Mesendoderm (in vitro differentiated cells): ENCODE data around the gene PHLPP1.
A peak's percentile ranks its signal among the peaks of the same experiment; 100 is the strongest.

Source experiments
- DNase-seq: peaks from one replicate; pipeline ENCODE4 v3.0.0; 2013
- H2AK5ac ChIP-seq: 2 replicates; pipeline ENCODE4 v1.6.1; 2013; ENCODE audit warnings: low read length, inconsistent platforms
- H2BK120ac ChIP-seq: 2 replicates; pipeline ENCODE4 v1.6.1; 2013; ENCODE audit warnings: low read depth, mild to moderate bottlenecking, low read length, moderate library complexity, mixed read lengths
- H2BK15ac ChIP-seq: replicated peaks from 2 replicates; pipeline ENCODE4 v1.6.1; 2013; ENCODE audit warnings: low read depth, mild to moderate bottlenecking, moderate library complexity
- H2BK5ac ChIP-seq: 2 replicates; pipeline ENCODE4 v1.6.1; 2013; ENCODE audit warnings: low read length, inconsistent platforms
- H3K18ac ChIP-seq: 2 replicates; pipeline ENCODE4 v1.6.1; 2013; ENCODE audit warnings: mild to moderate bottlenecking, low read length, mixed read lengths
- H3K23ac ChIP-seq: one replicate; pipeline ENCODE4 v1.6.1; 2013; ENCODE audit warnings: low read length
- H3K27ac ChIP-seq: 2 replicates; pipeline ENCODE4 v1.5.1; 2013; ENCODE audit warnings: low read depth, mild to moderate bottlenecking, inconsistent platforms, low read length, moderate library complexity
- H3K27me3 ChIP-seq: 2 replicates; pipeline ENCODE4 v1.6.1; 2013; ENCODE audit warnings: low read length, control low read depth, mild to moderate bottlenecking, inconsistent platforms; ENCODE audit not compliant: insufficient read depth, poor library complexity
- H3K36me3 ChIP-seq: 2 replicates; pipeline ENCODE4 v1.6.1; 2013; ENCODE audit warnings: low read length, inconsistent platforms; ENCODE audit not compliant: control insufficient read depth, insufficient read depth
- H3K4ac ChIP-seq: one replicate; pipeline ENCODE4 v1.6.1; 2013; ENCODE audit warnings: low read depth, mild to moderate bottlenecking, low read length, moderate library complexity
- H3K4me1 ChIP-seq: 2 replicates; pipeline ENCODE4 v1.6.1; 2013; ENCODE audit warnings: low read depth, low read length, inconsistent platforms; ENCODE audit not compliant: control insufficient read depth
- H3K4me2 ChIP-seq: 2 replicates; pipeline ENCODE4 v1.6.1; 2013; ENCODE audit warnings: low read length
- H3K4me3 ChIP-seq: 2 replicates; pipeline ENCODE4 v1.5.1; 2013; ENCODE audit warnings: mild to moderate bottlenecking, low read length
- H3K56ac ChIP-seq: one replicate; pipeline ENCODE4 v1.6.1; 2013; ENCODE audit warnings: low read length
- H3K79me1 ChIP-seq: 2 replicates; pipeline ENCODE4 v1.6.1; 2013; ENCODE audit warnings: low read length, inconsistent platforms
- H3K79me2 ChIP-seq: 2 replicates; pipeline ENCODE4 v1.6.1; 2013; ENCODE audit warnings: mild to moderate bottlenecking, low read length; ENCODE audit not compliant: control insufficient read depth, insufficient read depth
- H3K9ac ChIP-seq: 2 replicates; pipeline ENCODE4 v1.6.1; 2013; ENCODE audit warnings: low read length, inconsistent platforms
- H4K5ac ChIP-seq: one replicate; pipeline ENCODE4 v1.6.1; 2013; ENCODE audit warnings: low read length
- H4K8ac ChIP-seq: one replicate; pipeline ENCODE4 v1.6.1; 2013; ENCODE audit warnings: low read depth, mild to moderate bottlenecking, control low read depth, low read length, moderate library complexity
- WGBS: extraction: QIAGEN DNeasy Blood & Tissue Kit; methylation state at CpG from one replicate; pipeline ENCODE4 v1.1.7; 2013; ENCODE audit warnings: low lambda C conversion rate, missing lambda C conversion rate; ENCODE audit not compliant: insufficient coverage; ENCODE audit errors: extremely low coverage; 5-methylcytosine and 5-hydroxymethylcytosine counted together

PHLPP1 gene

DNA sequence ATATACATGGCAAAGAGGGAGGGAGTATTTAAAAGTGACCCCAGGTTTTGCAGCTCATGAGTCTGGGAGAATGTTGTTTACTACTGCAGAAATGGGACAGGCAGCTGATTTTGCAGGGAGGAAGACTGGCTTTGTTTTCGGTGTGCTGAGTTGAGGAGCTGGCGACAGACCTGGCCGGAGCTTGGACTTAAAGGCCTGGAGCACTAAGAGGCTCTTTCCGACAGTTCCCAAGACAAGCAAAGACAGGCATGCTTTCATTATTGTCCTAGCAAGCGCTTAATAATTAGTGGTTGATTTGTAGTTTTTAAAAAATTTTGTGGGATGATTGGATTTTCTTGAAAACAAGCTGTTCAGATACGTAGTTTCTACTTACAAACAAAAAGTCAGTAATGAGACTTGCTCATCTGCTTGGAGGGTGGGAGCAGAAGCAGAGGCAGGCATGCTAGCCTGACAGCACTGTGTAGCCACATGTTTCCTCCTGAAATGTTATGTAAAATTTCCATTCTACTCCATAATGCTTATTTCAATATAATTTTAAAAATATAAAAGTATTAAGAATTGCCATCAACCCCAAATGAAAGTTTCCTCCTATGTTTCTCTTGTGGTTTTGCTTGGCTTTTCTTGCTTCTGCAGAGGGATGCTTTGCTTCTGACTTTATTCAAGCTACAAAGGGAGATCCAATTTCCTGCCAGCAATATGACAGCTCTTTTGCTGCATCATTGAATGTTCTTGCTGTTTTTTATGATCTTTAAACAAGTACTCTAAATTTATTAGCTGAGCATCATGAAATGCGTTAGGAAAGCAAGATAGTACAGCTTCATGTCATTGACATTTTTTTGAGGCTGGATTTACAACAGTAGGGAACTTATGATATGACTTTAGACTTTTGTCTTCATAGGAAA lies 75.8 kb downstream of the PHLPP1 start:
- H3K4me1 ChIP-seq = peaks cover 10% of the 10 kb centered on the region
- H3K27ac ChIP-seq = peak overlapping the region; percentile 37
- no peak overlapping the region for H3K9ac ChIP-seq
- H2BK5ac ChIP-seq = no peak overlapping the region
- H4K8ac ChIP-seq = no peak overlapping the region
- WGBS = 100% methylated on average over 2 of the region's 7 CpGs
- peaks cover 6% of the 10 kb centered on the region for H3K79me1 ChIP-seq
- H3K4ac ChIP-seq = no peak overlapping the region
- H4K5ac ChIP-seq = no peak overlapping the region
- H3K56ac ChIP-seq = no peak overlapping the region
- H2AK5ac ChIP-seq = no peak overlapping the region
- no peak overlapping the region for H2BK15ac ChIP-seq
- H3K4me2 ChIP-seq = no peak overlapping the region
- no peak overlapping the region for H3K23ac ChIP-seq
- H3K79me2 ChIP-seq = peaks cover 64% of the 10 kb centered on the region
- no peaks in the 10 kb centered on the region for H3K27me3 ChIP-seq
- H3K18ac ChIP-seq = no peak overlapping the region
- no peak for DNase-seq
- no peaks in the 10 kb centered on the region for H3K36me3 ChIP-seq
- no peak overlapping the region for H3K4me3 ChIP-seq
- H2BK120ac ChIP-seq = no peak overlapping the region

DNA sequence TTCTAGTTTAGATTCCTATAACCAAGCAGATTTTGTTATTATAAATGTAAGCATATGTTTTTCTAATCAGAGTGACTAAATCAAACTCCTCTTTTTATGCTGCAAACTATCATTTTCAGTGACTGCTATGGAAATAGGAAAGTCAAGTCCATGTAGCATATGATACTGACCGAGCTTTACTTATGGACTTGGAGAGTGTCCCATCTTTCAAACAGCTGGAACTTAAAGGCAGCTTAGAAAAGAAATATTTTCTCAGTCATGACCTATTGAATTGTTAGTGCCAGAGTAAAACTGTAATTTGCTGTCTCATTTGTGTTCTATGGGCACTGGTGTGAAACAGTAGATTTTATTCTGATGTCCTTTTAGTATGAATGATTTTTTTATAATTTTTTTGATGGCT lies 76.7 kb downstream of the PHLPP1 start:
- H3K56ac ChIP-seq = no peak overlapping the region
- no peak overlapping the region for H2AK5ac ChIP-seq
- no peak overlapping the region for H2BK15ac ChIP-seq
- no peak overlapping the region for H3K4me3 ChIP-seq
- no peak overlapping the region for H3K18ac ChIP-seq
- H3K27ac ChIP-seq = no peak overlapping the region
- no peak overlapping the region for H4K5ac ChIP-seq
- peak overlapping the region; percentile 28 for H4K8ac ChIP-seq
- H2BK5ac ChIP-seq = no peak overlapping the region
- H3K9ac ChIP-seq = no peak overlapping the region
- no peak overlapping the region for H3K4me2 ChIP-seq
- no CpG with 5 or more reads among the region's 1 CpG for WGBS
- no peak overlapping the region for H2BK120ac ChIP-seq
- H3K4ac ChIP-seq = no peak overlapping the region
- peaks cover 6% of the 10 kb centered on the region for H3K79me1 ChIP-seq
- H3K27me3 ChIP-seq = no peaks in the 10 kb centered on the region
- no peak for DNase-seq
- H3K79me2 ChIP-seq = peaks cover 64% of the 10 kb centered on the region
- peaks cover 10% of the 10 kb centered on the region for H3K4me1 ChIP-seq
- no peak overlapping the region for H3K23ac ChIP-seq
- no peaks in the 10 kb centered on the region for H3K36me3 ChIP-seq

GRCh38 chr18:62795813-62796212 lies 80.5 kb downstream of the PHLPP1 start:
- H2BK120ac ChIP-seq = no peak overlapping the region
- no peak overlapping the region for H3K9ac ChIP-seq
- H3K27ac ChIP-seq = no peak overlapping the region
- H3K27me3 ChIP-seq = no peaks in the 10 kb centered on the region
- WGBS = no CpG with 5 or more reads among the region's 3 CpGs
- no peak overlapping the region for H3K18ac ChIP-seq
- H2AK5ac ChIP-seq = no peak overlapping the region
- no peak overlapping the region for H3K56ac ChIP-seq
- H3K4me3 ChIP-seq = no peak overlapping the region
- peaks cover 57% of the 10 kb centered on the region for H3K79me2 ChIP-seq
- DNase-seq = no peak
- no peak overlapping the region for H3K23ac ChIP-seq
- no peak overlapping the region for H2BK15ac ChIP-seq
- H3K36me3 ChIP-seq = no peaks in the 10 kb centered on the region
- H3K4me2 ChIP-seq = no peak overlapping the region
- H3K79me1 ChIP-seq = peaks cover 9% of the 10 kb centered on the region
- H4K8ac ChIP-seq = peak overlapping the region; percentile 86
- H3K4ac ChIP-seq = no peak overlapping the region
- no peak overlapping the region for H2BK5ac ChIP-seq
- no peak overlapping the region for H4K5ac ChIP-seq
- peaks cover 10% of the 10 kb centered on the region for H3K4me1 ChIP-seq

- H4K8ac ChIP-seq = no peak overlapping the region
- no peak overlapping the region for H3K56ac ChIP-seq
- no peak overlapping the region for H2BK5ac ChIP-seq
- peaks cover 10% of the 10 kb centered on the region for H3K4me1 ChIP-seq
- H3K27ac ChIP-seq = no peak overlapping the region
- H2AK5ac ChIP-seq = no peak overlapping the region
- H3K4me3 ChIP-seq = no peak overlapping the region
- no peak overlapping the region for H4K5ac ChIP-seq
- H3K79me1 ChIP-seq = peaks cover 9% of the 10 kb centered on the region
- DNase-seq = no peak
- no peaks in the 10 kb centered on the region for H3K27me3 ChIP-seq
- H3K79me2 ChIP-seq = peaks cover 54% of the 10 kb centered on the region
- no peak overlapping the region for H3K23ac ChIP-seq
- no peak overlapping the region for H3K18ac ChIP-seq
- H3K4ac ChIP-seq = no peak overlapping the region
- WGBS = 100% methylated on average over 1 of the region's 1 CpG
- no peaks in the 10 kb centered on the region for H3K36me3 ChIP-seq
- H2BK15ac ChIP-seq = no peak overlapping the region
- no peak overlapping the region for H2BK120ac ChIP-seq
- H3K4me2 ChIP-seq = no peak overlapping the region
- H3K9ac ChIP-seq = no peak overlapping the region
These were observed 80.9 kb downstream of the PHLPP1 start for GRCh38 chr18:62796216-62796621.

GRCh38 chr18:62797329-62797728 lies 82.0 kb downstream of the PHLPP1 start:
- no peaks in the 10 kb centered on the region for H3K36me3 ChIP-seq
- H2BK5ac ChIP-seq = no peak overlapping the region
- no peak overlapping the region for H4K8ac ChIP-seq
- no peak overlapping the region for H3K4me2 ChIP-seq
- H3K4me1 ChIP-seq = peaks cover 13% of the 10 kb centered on the region
- no peaks in the 10 kb centered on the region for H3K27me3 ChIP-seq
- no peak overlapping the region for H4K5ac ChIP-seq
- H3K79me2 ChIP-seq = peaks cover 52% of the 10 kb centered on the region
- no peak overlapping the region for H3K27ac ChIP-seq
- H2BK120ac ChIP-seq = no peak overlapping the region
- peaks cover 9% of the 10 kb centered on the region for H3K79me1 ChIP-seq
- H3K4ac ChIP-seq = no peak overlapping the region
- no peak overlapping the region for H3K9ac ChIP-seq
- no peak overlapping the region for H2BK15ac ChIP-seq
- H3K4me3 ChIP-seq = no peak overlapping the region
- no CpG with 5 or more reads among the region's 3 CpGs for WGBS
- H3K23ac ChIP-seq = no peak overlapping the region
- no peak overlapping the region for H3K18ac ChIP-seq
- H3K56ac ChIP-seq = no peak overlapping the region
- H2AK5ac ChIP-seq = no peak overlapping the region
- no peak for DNase-seq
